Kidney (tissue), 14 donors: Measurements from ENCODE around the gene CAPN7. TPM values are rescaled to one million over a fixed set of nuclear protein-coding genes. Genes with fewer than 3 reads are reported as not detected.

Source experiments
- DNase-seq, 5 donors: peaks; one replicate each; pipeline ENCODE4 v3.0.0-alpha.2; 2013 to 2020
- FAIRE-seq: peaks from 2 replicates; lab custom pipeline; 2012; peaks lifted over from hg19 to GRCh38; lab: Jason Lieb, UNC
- H3K27ac ChIP-seq, 2 donors: one replicate each; pipeline ENCODE4 v1.7.0; 2013; ENCODE audit warnings: low read depth in 2 of 2, low read length in 2 of 2, inconsistent platforms in 1 of 2
- H3K27me3 ChIP-seq: one replicate; pipeline ENCODE4 v1.7.1; 2013; ENCODE audit warnings: low read length, inconsistent platforms; ENCODE audit not compliant: control insufficient read depth, insufficient read depth
- H3K36me3 ChIP-seq, 3 donors: one replicate each; pipeline versions ENCODE4 v1.7.0 to v1.7.1; 2013; ENCODE audit warnings: low read length in 3 of 3, control low read depth in 1 of 3, inconsistent platforms in 1 of 3; ENCODE audit not compliant: insufficient read depth in 3 of 3, control insufficient read depth in 2 of 3
- H3K4me1 ChIP-seq, 3 donors: one replicate each; pipeline versions ENCODE4 v1.7.0 to v1.7.1; 2013; ENCODE audit warnings: low read length in 3 of 3, inconsistent platforms in 1 of 3, low read depth in 1 of 3; ENCODE audit not compliant: control insufficient read depth in 2 of 3, insufficient read depth in 2 of 3
- H3K4me3 ChIP-seq, 3 donors: one replicate each; pipeline versions ENCODE4 v1.7.0 to v1.8.1; 2013; ENCODE audit warnings: low read length in 3 of 3, control low read depth in 1 of 3, inconsistent platforms in 1 of 3
- H3K9ac ChIP-seq, 3 donors: one replicate each; pipeline versions ENCODE4 v1.7.0 to v1.7.1; 2013; ENCODE audit warnings: low read length in 3 of 3, control low read depth in 1 of 3, inconsistent platforms in 1 of 3
- H3K9me3 ChIP-seq, 3 donors: one replicate each; pipeline versions ENCODE4 v1.7.0 to v1.7.1; 2013; ENCODE audit warnings: low read length in 3 of 3, control low read depth in 1 of 3, inconsistent platforms in 1 of 3; ENCODE audit not compliant: control insufficient read depth in 2 of 3, insufficient read depth in 1 of 3
- CTCF ChIP-seq: IDR thresholded peaks from 3 replicates; pipeline ENCODE4 v1.5.1; 2012; ENCODE audit warnings: mild to moderate bottlenecking, moderate library complexity, borderline replicate concordance; ENCODE audit not compliant: insufficient read depth; ENCODE audit errors: extremely low read depth
- intact Hi-C: fragments of 100-400 bp; cut with DNase I; formaldehyde crosslinking; loops from one replicate; pipeline ENCODE4 v1.11.1; 2022
- polyA plus RNA-seq: library from polyadenylated mRNA; stranded (reverse); fragments of 350-450 nt; fragmentation: Illumina TruSeq; extraction: RNeasy Lipid Tissue Mini Kit (QIAGEN cat#74804); gene quantifications from one replicate; pipeline ENCODE4 v1.2.3, GENCODE V29; 2014; ENCODE audit warnings: low read depth, low replicate concordance; ENCODE audit not compliant: insufficient read depth
- total RNA-seq: library from RNA; stranded (reverse); fragmentation: NEBNext Ultra II Directional; extraction: Animal tissue kit (Norgen Biotek cat#: 25700); gene quantifications from one replicate; pipeline ENCODE4 v1.2.1, GENCODE V29; 2021
- donor health status: control.
- donor health status: control.
- donor health status: control.
- donor health status: control.
- donor health status: control.
- donor health status: DM: yes; HTN: yes; CAD: no.
- donor health status: Normal renal cell carcinoma (clear cell type).

CAPN7 gene
- total and polyA plus RNA-seq, 2 donors from 2014 or later, result 14.9 to 40.7 TPM

GRCh38 chr3:15271785-15272381 is 65.8 kb downstream of the CAPN7 start:
- intact Hi-C loops, result loop anchor here (10.0 kb wide), 1 partner anchor 63 kb away; the partner anchor contains the start of gene SH3BP5
- Histone ChIP-seq H3K27ac (peak overlapping the region in 1 of 2 donors; percentile 42), H3K27me3 (no peaks in the 10 kb centered on the region), H3K9ac (no peak overlapping the region), H3K36me3 (peaks cover 0 to 8% (median 3%) of the 10 kb centered on the region in 3 donors), H3K4me1 (peaks cover 0 to 10% (median 0%) of the 10 kb centered on the region in 3 donors), H3K4me3 (no peak overlapping the region), H3K9me3 (no peaks in the 10 kb centered on the region)
- FAIRE-seq (no peak), DNase-seq (peak in 2 of 5 donors; percentile 31 to 78)
- TF ChIP-seq CTCF, result no peak

GRCh38 chr3:15272426-15273196 is 66.6 kb downstream of the CAPN7 start:
- peak overlapping the region in 1 of 2 donors; percentile 42 for H3K27ac ChIP-seq
- intact Hi-C loops, result loop anchor here (10.0 kb wide), 1 partner anchor 62 kb away; the partner anchor contains the start of gene SH3BP5
- H3K27me3 ChIP-seq, result no peaks in the 10 kb centered on the region
- DNase-seq (peak in 1 of 5 donors; percentile 33), FAIRE-seq (no peak)
- no peak for TF ChIP-seq CTCF
- H3K9ac ChIP-seq, result no peak overlapping the region
- H3K4me1 ChIP-seq, result peaks cover 0 to 10% (median 0%) of the 10 kb centered on the region in 3 donors
- H3K9me3 ChIP-seq, result no peaks in the 10 kb centered on the region
- peaks cover 0 to 8% (median 3%) of the 10 kb centered on the region in 3 donors for H3K36me3 ChIP-seq
- H3K4me3 ChIP-seq, result no peak overlapping the region

GRCh38 chr3:15273227-15273626 is 67.2 kb downstream of the CAPN7 start:
- H3K9ac ChIP-seq, result no peak overlapping the region
- H3K36me3 ChIP-seq, result peaks cover 0 to 8% (median 3%) of the 10 kb centered on the region in 3 donors
- intact Hi-C loops, result loop anchor here (10.0 kb wide), 1 partner anchor 62 kb away; the partner anchor contains the start of gene SH3BP5
- peaks cover 0 to 7% (median 0%) of the 10 kb centered on the region in 3 donors for H3K4me1 ChIP-seq
- no peaks in the 10 kb centered on the region for H3K27me3 ChIP-seq
- TF ChIP-seq CTCF, result no peak
- H3K27ac ChIP-seq, result no peak overlapping the region
- no peaks in the 10 kb centered on the region for H3K9me3 ChIP-seq
- no peak for FAIRE-seq
- DNase-seq, result no peak
- no peak overlapping the region for H3K4me3 ChIP-seq
